Type B pancreatic cell (in vitro differentiated cells): ENCODE data around the gene LTBP1. TPM values are rescaled to one million over a fixed set of nuclear protein-coding genes. Genes with fewer than 3 reads are reported as not detected.

Experiments
- DNase-seq: peaks from one replicate; pipeline ENCODE4 v3.0.0; 2021; ENCODE audit warnings: mixed read lengths; ENCODE audit not compliant: unreplicated experiment; ENCODE audit errors: extremely low spot score
- H3K27ac Mint-ChIP-seq: 2 replicates; pipeline ENCODE4 v1.8.0; 2021; ENCODE audit warnings: mild to moderate bottlenecking, mixed read lengths
- H3K27me3 Mint-ChIP-seq: 2 replicates; pipeline ENCODE4 v1.8.0; 2021; ENCODE audit warnings: mixed read lengths
- H3K36me3 Mint-ChIP-seq: 2 replicates; pipeline ENCODE4 v1.8.0; 2021; ENCODE audit warnings: mixed read lengths
- H3K4me1 Mint-ChIP-seq: one replicate; pipeline ENCODE4 v1.8.0; 2021; ENCODE audit warnings: mixed read lengths; ENCODE audit not compliant: unreplicated experiment
- H3K4me3 Mint-ChIP-seq: 2 replicates; pipeline ENCODE4 v1.8.0; 2021; ENCODE audit warnings: mild to moderate bottlenecking, mixed read lengths
- H3K9me3 Mint-ChIP-seq: 2 replicates; pipeline ENCODE4 v1.8.0; 2021; ENCODE audit warnings: mixed read lengths
- total RNA-seq: library from RNA; stranded (reverse); gene quantifications from 2 replicates; pipeline ENCODE4 v1.2.1, GENCODE V29; 2021; ENCODE audit warnings: low replicate concordance
- TF ChIP-seq, protein P1 (sequence below): fragments of 200-600 bp; sonication (generic); conservative IDR thresholded peaks from 2 replicates; pipeline ENCODE4 v1.5.0; 2021; ENCODE audit warnings: antibody characterized with exemption, mild to moderate bottlenecking

LTBP1 gene
- total RNA-seq, 1 donor from 2014 or later: 53.3 TPM

DNA sequence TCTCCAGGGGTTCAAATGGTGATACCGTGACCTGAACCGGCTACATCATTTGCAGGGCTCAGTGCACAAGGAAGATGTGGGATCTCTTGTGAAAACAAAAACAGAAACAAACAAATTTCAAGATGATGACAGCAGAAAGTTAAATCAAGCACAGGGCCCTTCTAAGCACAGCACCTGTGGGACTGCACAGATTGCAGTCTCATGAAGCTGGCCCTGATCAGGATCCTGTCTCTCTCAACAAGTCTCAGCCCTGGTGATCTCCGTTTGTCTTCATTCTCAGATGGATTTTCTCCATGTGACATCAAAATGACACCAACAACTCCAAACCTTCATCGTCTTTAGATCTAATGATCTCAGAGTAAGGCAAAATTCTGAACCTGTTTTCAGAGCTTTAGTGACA lies 39.7 kb downstream of the LTBP1 start:
- H3K9me3 Mint-ChIP-seq: no peaks in the 10 kb centered on the region
- TF ChIP-seq, protein P1, sequence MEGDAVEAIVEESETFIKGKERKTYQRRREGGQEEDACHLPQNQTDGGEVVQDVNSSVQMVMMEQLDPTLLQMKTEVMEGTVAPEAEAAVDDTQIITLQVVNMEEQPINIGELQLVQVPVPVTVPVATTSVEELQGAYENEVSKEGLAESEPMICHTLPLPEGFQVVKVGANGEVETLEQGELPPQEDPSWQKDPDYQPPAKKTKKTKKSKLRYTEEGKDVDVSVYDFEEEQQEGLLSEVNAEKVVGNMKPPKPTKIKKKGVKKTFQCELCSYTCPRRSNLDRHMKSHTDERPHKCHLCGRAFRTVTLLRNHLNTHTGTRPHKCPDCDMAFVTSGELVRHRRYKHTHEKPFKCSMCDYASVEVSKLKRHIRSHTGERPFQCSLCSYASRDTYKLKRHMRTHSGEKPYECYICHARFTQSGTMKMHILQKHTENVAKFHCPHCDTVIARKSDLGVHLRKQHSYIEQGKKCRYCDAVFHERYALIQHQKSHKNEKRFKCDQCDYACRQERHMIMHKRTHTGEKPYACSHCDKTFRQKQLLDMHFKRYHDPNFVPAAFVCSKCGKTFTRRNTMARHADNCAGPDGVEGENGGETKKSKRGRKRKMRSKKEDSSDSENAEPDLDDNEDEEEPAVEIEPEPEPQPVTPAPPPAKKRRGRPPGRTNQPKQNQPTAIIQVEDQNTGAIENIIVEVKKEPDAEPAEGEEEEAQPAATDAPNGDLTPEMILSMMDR: no peak
- no peak overlapping the region for H3K27ac Mint-ChIP-seq
- H3K27me3 Mint-ChIP-seq: no peaks in the 10 kb centered on the region
- DNase-seq: no peak
- no peaks in the 10 kb centered on the region for H3K4me1 Mint-ChIP-seq
- no peak overlapping the region for H3K4me3 Mint-ChIP-seq
- peaks cover 12% of the 10 kb centered on the region for H3K36me3 Mint-ChIP-seq

DNA sequence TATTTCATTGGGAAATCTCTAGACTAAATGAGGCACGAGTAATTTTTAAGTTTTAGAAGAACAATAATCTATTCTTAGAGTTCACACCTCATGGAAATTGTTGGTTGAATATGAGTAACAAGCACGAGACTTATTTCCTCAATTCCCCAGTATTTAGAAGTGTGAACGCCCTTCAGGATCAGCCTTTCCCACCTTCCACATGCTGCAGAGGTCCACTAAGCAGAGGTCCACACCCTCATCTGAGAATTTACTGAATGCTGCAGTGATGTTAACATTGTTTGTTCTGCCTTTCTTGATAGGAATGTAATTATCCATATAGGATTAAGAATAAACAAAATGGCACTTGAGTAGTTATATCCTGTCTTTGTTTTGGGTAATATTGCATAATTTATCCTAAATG lies 41.8 kb downstream of the LTBP1 start:
- TF ChIP-seq, protein P1: no peak
- no peak overlapping the region for H3K27ac Mint-ChIP-seq

DNA sequence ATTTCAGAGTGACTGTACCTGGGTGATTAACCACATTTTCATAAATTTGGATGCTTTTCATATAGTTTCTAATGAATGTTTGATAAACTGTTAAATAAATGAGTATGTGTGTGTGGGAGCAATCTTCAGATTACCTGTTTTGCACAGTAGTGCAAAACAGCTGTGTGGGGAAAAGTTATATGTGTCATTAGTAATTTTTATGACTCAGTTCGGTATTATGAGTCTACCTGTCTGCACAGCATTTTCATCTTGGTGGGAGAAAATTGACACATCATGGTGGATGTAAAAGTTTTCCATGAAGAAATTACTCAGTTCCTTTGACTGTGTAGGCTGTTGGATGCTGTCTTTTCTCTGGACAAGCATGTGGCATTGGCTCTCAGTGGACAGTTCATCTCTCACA lies 43.8 kb downstream of the LTBP1 start:
- no peak for DNase-seq
- Mint-ChIP-seq H3K27ac (no peak overlapping the region), H3K9me3 (peaks cover 4% of the 10 kb centered on the region), H3K4me3 (no peak overlapping the region), H3K4me1 (peaks cover 9% of the 10 kb centered on the region), H3K27me3 (no peaks in the 10 kb centered on the region), H3K36me3 (peaks cover 15% of the 10 kb centered on the region)
- TF ChIP-seq, protein P1: no peak

More for the DNA sequence above, 41.8 kb downstream of the LTBP1 start:
- H3K4me3 Mint-ChIP-seq: no peak overlapping the region
- no peaks in the 10 kb centered on the region for H3K27me3 Mint-ChIP-seq
- H3K36me3 Mint-ChIP-seq: peaks cover 12% of the 10 kb centered on the region
- H3K9me3 Mint-ChIP-seq: no peaks in the 10 kb centered on the region
- H3K4me1 Mint-ChIP-seq: peaks cover 8% of the 10 kb centered on the region
- DNase-seq: no peak

DNA sequence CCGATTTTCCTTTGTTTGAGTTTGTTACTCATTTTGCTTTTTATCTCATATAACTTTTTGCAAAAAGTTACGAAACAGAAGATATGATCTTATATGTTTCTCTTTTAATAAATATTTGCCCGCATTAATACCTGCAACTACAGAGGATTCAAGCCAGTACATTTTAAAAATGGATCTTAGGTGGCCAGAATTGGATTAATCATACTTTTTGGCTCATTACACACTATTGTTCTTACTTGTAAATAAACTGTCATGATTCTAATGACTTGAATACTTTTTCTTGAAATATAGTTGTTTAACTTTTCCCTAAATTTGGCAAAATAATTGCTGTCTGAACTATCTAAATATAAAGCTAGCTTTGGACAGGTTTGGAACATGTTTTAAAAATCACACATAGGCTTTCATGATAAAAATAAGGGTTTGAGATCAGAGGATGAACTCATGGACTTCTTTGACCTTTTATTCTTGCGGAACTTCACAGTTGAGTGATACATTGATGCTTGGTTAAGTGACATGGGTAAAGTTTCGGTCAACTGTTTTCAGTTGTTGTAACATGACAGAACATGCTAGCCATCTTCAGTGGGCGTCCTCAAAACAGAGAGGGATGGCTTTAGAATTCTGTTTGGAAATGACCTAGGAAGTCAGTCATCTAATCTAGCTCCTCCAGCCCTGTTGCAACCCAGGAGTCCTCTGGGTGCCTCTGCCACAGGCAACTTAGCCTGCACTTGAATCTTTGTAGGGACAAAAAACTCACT lies 44.5 kb downstream of the LTBP1 start:
- Mint-ChIP-seq H3K9me3 (peaks cover 10% of the 10 kb centered on the region), H3K27me3 (no peaks in the 10 kb centered on the region)
- TF ChIP-seq, protein P1: no peak

DNA sequence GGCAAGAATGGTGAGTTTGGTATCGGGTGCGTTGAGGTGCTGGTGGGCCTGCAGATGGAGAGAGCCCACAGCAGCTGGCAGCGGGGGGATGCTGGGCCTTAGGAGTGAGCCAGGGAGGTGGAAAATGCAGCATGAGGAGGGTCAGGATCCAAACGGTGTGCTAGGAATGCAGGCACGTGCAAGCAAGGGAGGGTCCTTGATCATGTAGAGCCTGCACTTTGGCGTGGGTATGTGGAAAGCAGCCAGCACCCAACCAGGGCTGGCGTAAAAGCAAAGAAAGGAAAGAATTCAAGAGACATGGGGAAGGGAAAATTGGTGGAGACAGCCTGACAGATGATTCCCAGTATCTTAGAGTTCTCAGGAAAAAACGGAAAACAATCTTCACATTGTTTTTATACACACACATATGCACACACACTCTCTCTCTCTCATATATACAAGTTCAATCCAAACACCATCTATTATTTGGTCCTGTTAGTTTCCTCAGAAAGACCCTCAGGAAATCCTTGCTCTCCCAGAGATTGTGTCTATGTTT lies 46.3 kb downstream of the LTBP1 start:
- H3K27me3 Mint-ChIP-seq: no peaks in the 10 kb centered on the region
- H3K27ac Mint-ChIP-seq: no peak overlapping the region
- TF ChIP-seq, protein P1: no peak
- H3K36me3 Mint-ChIP-seq: peaks cover 11% of the 10 kb centered on the region
- DNase-seq: no peak
- peaks cover 9% of the 10 kb centered on the region for H3K4me1 Mint-ChIP-seq
- no peak overlapping the region for H3K4me3 Mint-ChIP-seq
- H3K9me3 Mint-ChIP-seq: peaks cover 10% of the 10 kb centered on the region

More for the DNA sequence above, 44.5 kb downstream of the LTBP1 start:
- Mint-ChIP-seq H3K27ac (no peak overlapping the region), H3K4me3 (no peak overlapping the region), H3K4me1 (peaks cover 9% of the 10 kb centered on the region), H3K36me3 (peaks cover 19% of the 10 kb centered on the region)
- no peak for DNase-seq
